ENCODE results near the gene ENDOV.

DNA sequence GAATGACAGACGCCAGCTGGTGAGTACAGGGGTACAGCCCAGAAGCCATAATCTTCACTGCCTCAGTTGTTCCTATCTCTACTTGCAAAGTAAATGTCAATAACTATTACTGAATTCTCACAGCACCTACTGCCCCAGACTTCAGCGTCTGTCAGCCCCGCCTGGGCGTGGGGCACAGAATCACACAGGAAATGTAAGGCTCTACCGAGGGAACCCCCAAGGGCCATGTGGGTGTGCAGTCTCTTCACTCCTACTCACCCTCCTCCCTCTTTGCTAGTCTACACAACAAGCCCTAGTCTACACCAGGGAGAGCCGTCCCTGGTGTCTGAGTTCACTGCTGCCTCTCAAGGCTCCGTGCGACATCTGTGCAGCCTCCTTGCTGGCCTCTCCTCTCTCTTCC lies 57.0 kb downstream of the ENDOV start:
- TF ChIP-seq, protein P1, sequence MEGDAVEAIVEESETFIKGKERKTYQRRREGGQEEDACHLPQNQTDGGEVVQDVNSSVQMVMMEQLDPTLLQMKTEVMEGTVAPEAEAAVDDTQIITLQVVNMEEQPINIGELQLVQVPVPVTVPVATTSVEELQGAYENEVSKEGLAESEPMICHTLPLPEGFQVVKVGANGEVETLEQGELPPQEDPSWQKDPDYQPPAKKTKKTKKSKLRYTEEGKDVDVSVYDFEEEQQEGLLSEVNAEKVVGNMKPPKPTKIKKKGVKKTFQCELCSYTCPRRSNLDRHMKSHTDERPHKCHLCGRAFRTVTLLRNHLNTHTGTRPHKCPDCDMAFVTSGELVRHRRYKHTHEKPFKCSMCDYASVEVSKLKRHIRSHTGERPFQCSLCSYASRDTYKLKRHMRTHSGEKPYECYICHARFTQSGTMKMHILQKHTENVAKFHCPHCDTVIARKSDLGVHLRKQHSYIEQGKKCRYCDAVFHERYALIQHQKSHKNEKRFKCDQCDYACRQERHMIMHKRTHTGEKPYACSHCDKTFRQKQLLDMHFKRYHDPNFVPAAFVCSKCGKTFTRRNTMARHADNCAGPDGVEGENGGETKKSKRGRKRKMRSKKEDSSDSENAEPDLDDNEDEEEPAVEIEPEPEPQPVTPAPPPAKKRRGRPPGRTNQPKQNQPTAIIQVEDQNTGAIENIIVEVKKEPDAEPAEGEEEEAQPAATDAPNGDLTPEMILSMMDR (IDR thresholded peaks at IDR 0.05), result no peak
- no peak for TF ChIP-seq POLR2A (IDR thresholded peaks at IDR 0.05)

Data from stomach (tissue), 4 donors.